ENCODE data around the gene SLC5A3.

- TF ChIP-seq POLR2A (IDR thresholded peaks at IDR 0.05; ENCODE audit: low read depth, low read length) (no peak), POLR2AphosphoS5 (IDR thresholded peaks at IDR 0.05; ENCODE audit: low read depth, low read length) (no peak), TAF1 (IDR thresholded peaks at IDR 0.05; ENCODE audit: low read depth, low read length) (no peak), PAX5 (IDR thresholded peaks at IDR 0.05; ENCODE audit: insufficient read depth, low read length, severe bottlenecking) (no peak), POU2F2 (IDR thresholded peaks at IDR 0.05; ENCODE audit: low read depth, low read length) (no peak)
Measured at GRCh38 chr21:34039678-34040382, 33.5 kb upstream of the SLC5A3 start.

All from GM12891 (cell line).